H1 (cell line): ENCODE measurements around the gene ZBTB40. TPM values are rescaled to one million over a fixed set of nuclear protein-coding genes. Genes with fewer than 3 reads are reported as not detected.

ENCODE experiments used
- CHD7 ChIP-seq: fragments of 300-600 bp; sonication (generic); IDR thresholded peaks from 2 replicates; pipeline ENCODE4 v1.7.1; 2012; ENCODE audit warnings: low read length, moderate library complexity, mild to moderate bottlenecking, inconsistent platforms; ENCODE audit not compliant: insufficient replicate concordance
- TEAD4 ChIP-seq: IDR thresholded peaks from 2 replicates; pipeline ENCODE4 v1.6.1; 2012; ENCODE audit warnings: low read depth, low read length, inconsistent platforms, mixed read lengths
- polyA plus RNA-seq, 7 experiments: library from polyadenylated mRNA; depleted of rRNA in 3 of 7; stranded (reverse) in 5 of 7; unstranded in 2 of 7; fragments of >200 nt in 5 of 7; fragments of 200-250 nt in 2 of 7; gene quantifications; 1 replicate in 5 of 7; 2 replicates in 1 of 7; 4 replicates in 1 of 7; pipeline versions ENCODE4 v1.2.1 to v1.2.3, GENCODE V29; 2011 to 2013; ENCODE audit warnings: missing spikeins in 2 of 7, mixed read lengths in 2 of 7
- total RNA-seq: library from RNA; stranded (reverse); fragmentation: NEBNext Ultra II Directional; extraction: Animal tissue kit (Norgen Biotek cat#: 25700); gene quantifications from 2 replicates; pipeline ENCODE4 v1.2.1, GENCODE V29; 2021

Gene ZBTB40
- total and polyA plus RNA-seq, 2 of the 8 experiments (the other 6 are each of a cell fraction or from before 2014, with no cell fraction given) = 3.1 to 19.3 TPM

GRCh38 chr1:22555371-22555656 lies 103.7 kb downstream of the ZBTB40 start (continued):
- TF ChIP-seq CHD7 (no peak), TEAD4 (no peak)
